NOMO-1 treated with DMSO at 0.1 percent for 48 hours (cell line): ENCODE data around the gene ASIP.
A peak's percentile ranks its signal among the peaks of the same experiment; 100 is the strongest.
"Not testable (repeated sequence)": the region's sequence is repeated elsewhere in the genome, so short reads cannot be mapped to it uniquely, and the experiment has no call there.

Source experiments
- DNase-seq: peaks from one replicate; lab custom pipeline; 2025; ENCODE audit not compliant: unreplicated experiment; lab: John Stamatoyannopoulos, UW

The ASIP gene

GRCh38 chr20:34240693-34241615, at the start of gene ASIP:
ASIP (plus strand) TSS chr20:34241423; CDS start chr20:34260375, 18,952 bp downstream.
- DNase-seq = peak; percentile 2

- no peak for DNase-seq
Observed at GRCh38 chr20:34193051-34193450, 48.2 kb upstream of the ASIP start.

- DNase-seq = no peak
Observed at GRCh38 chr20:34199183-34199582, 42.0 kb upstream of the ASIP start.

- peak; percentile 47 for DNase-seq
Observed at GRCh38 chr20:34200023-34200422, 41.2 kb upstream of the ASIP start.

- DNase-seq = no peak
Observed at GRCh38 chr20:34201531-34201930, 39.7 kb upstream of the ASIP start.

- DNase-seq = not testable (repeated sequence)
Observed at GRCh38 chr20:34205172-34205880, 35.9 kb upstream of the ASIP start.

- no peak for DNase-seq
Observed at GRCh38 chr20:34209111-34209510, 32.1 kb upstream of the ASIP start.

GRCh38 chr20:34210271-34210670, 31.0 kb upstream of the ASIP start:
- no peak for DNase-seq

GRCh38 chr20:34211591-34211990, 29.6 kb upstream of the ASIP start:
- DNase-seq = no peak

GRCh38 chr20:34213213-34213612, 28.0 kb upstream of the ASIP start:
- DNase-seq = no peak

- DNase-seq = peak; percentile 72
Observed at GRCh38 chr20:34215711-34216381, 25.4 kb upstream of the ASIP start.

- no peak for DNase-seq
Observed at GRCh38 chr20:34216382-34216742, 24.9 kb upstream of the ASIP start.

- DNase-seq = peak; percentile 53
Observed at GRCh38 chr20:34220561-34220960, 20.7 kb upstream of the ASIP start.

- DNase-seq = peak; percentile 92
Observed at GRCh38 chr20:34222208-34222607, 19.0 kb upstream of the ASIP start.

- DNase-seq = not testable (repeated sequence)
Observed at GRCh38 chr20:34224251-34224650, 17.0 kb upstream of the ASIP start.

GRCh38 chr20:34231634-34232033, 9.6 kb upstream of the ASIP start:
- DNase-seq = no peak

GRCh38 chr20:34232494-34233087, 8.6 kb upstream of the ASIP start:
- no peak for DNase-seq

GRCh38 chr20:34233687-34234086, 7.5 kb upstream of the ASIP start:
- DNase-seq = no peak

GRCh38 chr20:34235875-34236274, 5.3 kb upstream of the ASIP start:
- no peak for DNase-seq

GRCh38 chr20:34237942-34238341, 3.3 kb upstream of the ASIP start:
- no peak for DNase-seq

GRCh38 chr20:34240121-34240520, 1.1 kb upstream of the ASIP start:
- no peak for DNase-seq
